Measurements from ENCODE around the gene SLC28A3. TPM values are rescaled to one million over a fixed set of nuclear protein-coding genes. Genes with fewer than 3 reads are reported as not detected.

The SLC28A3 gene
- total and polyA plus RNA-seq, 7 donors: 0.23 to 2.4 TPM; not detected in 5

- TF ChIP-seq POLR2AphosphoS5 (IDR thresholded peaks at IDR 0.05) (no peak), POLR2A (IDR thresholded peaks at IDR 0.05) (no peak), CTCF (IDR thresholded peaks at IDR 0.05) (no peak), EP300 (IDR thresholded peaks at IDR 0.05) (no peak)
- WGBS, 2 donors: 41 to 65% methylated on average over 4 of the region's 4 CpGs
- intact Hi-C loops (cut with DNase I): no loop called here
Measured at GRCh38 chr9:84229191-84229590, 111.4 kb downstream of the SLC28A3 start.

GRCh38 chr9:84228130-84228720, 112.3 kb downstream of the SLC28A3 start:
- intact Hi-C loops (cut with DNase I): no loop called here
- H3K4me3 ChIP-seq: no peak overlapping the region
- 74 to 79% methylated on average over 5 of the region's 5 CpGs for WGBS, 2 donors
- H3K36me3 ChIP-seq: no peaks in the 10 kb centered on the region
- H3K9me3 ChIP-seq: no peaks in the 10 kb centered on the region
- H3K27me3 ChIP-seq: no peaks in the 10 kb centered on the region
- H3K27ac ChIP-seq: no peak overlapping the region
- TF ChIP-seq CTCF (IDR thresholded peaks at IDR 0.05): no peak
- TF ChIP-seq POLR2AphosphoS5 (IDR thresholded peaks at IDR 0.05): no peak
- TF ChIP-seq EP300 (IDR thresholded peaks at IDR 0.05): no peak
- no peak for TF ChIP-seq POLR2A (IDR thresholded peaks at IDR 0.05)
- DNase-seq: no peak
- peaks cover 0 to 17% (median 8%) of the 10 kb centered on the region in 4 donors for H3K4me1 ChIP-seq

More at GRCh38 chr9:84229191-84229590, 111.4 kb downstream of the SLC28A3 start:
- H3K9me3 ChIP-seq: no peaks in the 10 kb centered on the region
- no peaks in the 10 kb centered on the region for H3K36me3 ChIP-seq
- H3K27me3 ChIP-seq: no peaks in the 10 kb centered on the region
- H3K4me3 ChIP-seq: no peak overlapping the region
- DNase-seq: no peak
- no peak overlapping the region for H3K27ac ChIP-seq
- peaks cover 0 to 17% (median 8%) of the 10 kb centered on the region in 4 donors for H3K4me1 ChIP-seq

- DNase-seq: no peak
- no peak overlapping the region for H3K27ac ChIP-seq
- peaks cover 0 to 17% (median 8%) of the 10 kb centered on the region in 4 donors for H3K4me1 ChIP-seq
- H3K9me3 ChIP-seq: peaks cover 0 to 3% (median 0%) of the 10 kb centered on the region in 4 donors
- TF ChIP-seq POLR2A (IDR thresholded peaks at IDR 0.05): no peak
- no peak for TF ChIP-seq EP300 (IDR thresholded peaks at IDR 0.05)
- TF ChIP-seq CTCF (IDR thresholded peaks at IDR 0.05): no peak
- no peak for TF ChIP-seq POLR2AphosphoS5 (IDR thresholded peaks at IDR 0.05)
- H3K27me3 ChIP-seq: no peaks in the 10 kb centered on the region
- WGBS, 2 donors: 84 to 86% methylated on average over 1 of the region's 1 CpG
- H3K36me3 ChIP-seq: no peaks in the 10 kb centered on the region
- H3K4me3 ChIP-seq: no peak overlapping the region
- intact Hi-C loops (cut with DNase I): no loop called here
Measured at GRCh38 chr9:84226126-84226525, 114.4 kb downstream of the SLC28A3 start.
